Measurements from ENCODE around the gene MOB1A.

MOB1A gene

GRCh38 chr2:74206180-74206688 lies 27.6 kb upstream of the MOB1A start:
- Mint-ChIP-seq H3K27ac (peak overlapping the region; percentile 91), H3K4me1 (ENCODE audit: low read depth) (peaks cover 40% of the 10 kb centered on the region), H3K27me3 (no peaks in the 10 kb centered on the region), H3K4me3 (peak overlapping the region; percentile 57), H3K9me3 (no peaks in the 10 kb centered on the region), H3K36me3 (ENCODE audit: low read depth) (peaks cover 93% of the 10 kb centered on the region)
- intact Hi-C loops (cut with micrococcal nuclease) = no loop called here

- H3K36me3 Mint-ChIP-seq (ENCODE audit: low read depth) = peaks cover 92% of the 10 kb centered on the region
Measured at GRCh38 chr2:74205596-74205995, 26.9 kb upstream of the MOB1A start.

GRCh38 chr2:74205113-74205512 lies 26.4 kb upstream of the MOB1A start:
- intact Hi-C loops (cut with micrococcal nuclease) = no loop called here
- Mint-ChIP-seq H3K36me3 (ENCODE audit: low read depth) (peaks cover 96% of the 10 kb centered on the region), H3K27ac (peak overlapping the region; percentile 91), H3K4me3 (no peak overlapping the region), H3K27me3 (no peaks in the 10 kb centered on the region), H3K4me1 (ENCODE audit: low read depth) (peaks cover 52% of the 10 kb centered on the region), H3K9me3 (no peaks in the 10 kb centered on the region)

More at GRCh38 chr2:74205596-74205995, 26.9 kb upstream of the MOB1A start:
- Mint-ChIP-seq H3K27me3 (no peaks in the 10 kb centered on the region), H3K4me3 (peak overlapping the region; percentile 27), H3K4me1 (ENCODE audit: low read depth) (peaks cover 47% of the 10 kb centered on the region), H3K9me3 (no peaks in the 10 kb centered on the region), H3K27ac (peak overlapping the region; percentile 91)
- intact Hi-C loops (cut with micrococcal nuclease) = no loop called here

GRCh38 chr2:74204436-74204835 lies 25.8 kb upstream of the MOB1A start:
- Mint-ChIP-seq H3K36me3 (ENCODE audit: low read depth) (peaks cover 96% of the 10 kb centered on the region), H3K4me3 (no peak overlapping the region)

GRCh38 chr2:74201596-74201995 lies 22.9 kb upstream of the MOB1A start:
- H3K4me3 Mint-ChIP-seq = peak overlapping the region; percentile 53
- no peaks in the 10 kb centered on the region for H3K27me3 Mint-ChIP-seq
- no peak overlapping the region for H3K27ac Mint-ChIP-seq
- no peaks in the 10 kb centered on the region for H3K9me3 Mint-ChIP-seq
- peaks cover 73% of the 10 kb centered on the region for H3K4me1 Mint-ChIP-seq (ENCODE audit: low read depth)
- intact Hi-C loops (cut with micrococcal nuclease) = loop anchor here (5.0 kb wide), 1 partner anchor 34 kb away; no protein-coding TSS in a partner anchor
- H3K36me3 Mint-ChIP-seq (ENCODE audit: low read depth) = peaks cover 80% of the 10 kb centered on the region

More at GRCh38 chr2:74204436-74204835, 25.8 kb upstream of the MOB1A start:
- Mint-ChIP-seq H3K27me3 (no peaks in the 10 kb centered on the region), H3K4me1 (ENCODE audit: low read depth) (peaks cover 58% of the 10 kb centered on the region), H3K9me3 (no peaks in the 10 kb centered on the region), H3K27ac (peak overlapping the region; percentile 91)
- intact Hi-C loops (cut with micrococcal nuclease) = loop anchor here (5.0 kb wide), 1 partner anchor 37 kb away; no protein-coding TSS in a partner anchor

- Mint-ChIP-seq H3K4me1 (ENCODE audit: low read depth) (peaks cover 69% of the 10 kb centered on the region), H3K27me3 (no peaks in the 10 kb centered on the region), H3K9me3 (no peaks in the 10 kb centered on the region), H3K4me3 (peak overlapping the region; percentile 53), H3K27ac (no peak overlapping the region), H3K36me3 (ENCODE audit: low read depth) (peaks cover 76% of the 10 kb centered on the region)
- intact Hi-C loops (cut with micrococcal nuclease) = loop anchor here (5.0 kb wide), 1 partner anchor 34 kb away; no protein-coding TSS in a partner anchor
Measured at GRCh38 chr2:74201196-74201595, 22.5 kb upstream of the MOB1A start.

- H3K9me3 Mint-ChIP-seq = no peaks in the 10 kb centered on the region
- intact Hi-C loops (cut with micrococcal nuclease) = loop anchor here (5.0 kb wide), 1 partner anchor 33 kb away; no protein-coding TSS in a partner anchor
- H3K27me3 Mint-ChIP-seq = no peaks in the 10 kb centered on the region
- H3K36me3 Mint-ChIP-seq (ENCODE audit: low read depth) = peaks cover 63% of the 10 kb centered on the region
- H3K27ac Mint-ChIP-seq = peak overlapping the region; percentile 92
- peak overlapping the region; percentile 95 for H3K4me3 Mint-ChIP-seq
- H3K4me1 Mint-ChIP-seq (ENCODE audit: low read depth) = peaks cover 56% of the 10 kb centered on the region
Measured at GRCh38 chr2:74199871-74200305, 21.2 kb upstream of the MOB1A start.

- H3K27me3 Mint-ChIP-seq = no peaks in the 10 kb centered on the region
- no peaks in the 10 kb centered on the region for H3K9me3 Mint-ChIP-seq
- H3K27ac Mint-ChIP-seq = peak overlapping the region; percentile 92
- H3K4me1 Mint-ChIP-seq (ENCODE audit: low read depth) = peaks cover 50% of the 10 kb centered on the region
- intact Hi-C loops (cut with micrococcal nuclease) = no loop called here
- H3K4me3 Mint-ChIP-seq = peak overlapping the region; percentile 95
- H3K36me3 Mint-ChIP-seq (ENCODE audit: low read depth) = peaks cover 57% of the 10 kb centered on the region
Measured at GRCh38 chr2:74199275-74199701, 20.6 kb upstream of the MOB1A start.

- Mint-ChIP-seq H3K4me1 (ENCODE audit: low read depth) (peaks cover 44% of the 10 kb centered on the region), H3K4me3 (peak within 1 kb of the TSS; percentile 95), H3K36me3 (ENCODE audit: low read depth) (peaks cover 51% of the 10 kb centered on the region), H3K27me3 (no peaks in the 10 kb centered on the region), H3K9me3 (no peaks in the 10 kb centered on the region), H3K27ac (peak within 1 kb of the TSS; percentile 92)
- intact Hi-C loops (cut with micrococcal nuclease) = loop anchor here (1.0 kb wide), 1 partner anchor 20 kb away; the partner anchor contains the start of gene MOB1A
Measured at GRCh38 chr2:74198461-74199274, 20.0 kb upstream of the MOB1A start, which contains the start of gene MTHFD2. TSS of gene MTHFD2 (plus strand) at chr2:74198615. CDS start at chr2:74198642, 27 bp downstream.

GRCh38 chr2:74198023-74198460 lies 19.4 kb upstream of the MOB1A start:
- no peaks in the 10 kb centered on the region for H3K27me3 Mint-ChIP-seq
- intact Hi-C loops (cut with micrococcal nuclease) = loop anchor here (1.0 kb wide), 1 partner anchor 20 kb away; the partner anchor contains the start of gene MOB1A
- peaks cover 46% of the 10 kb centered on the region for H3K36me3 Mint-ChIP-seq (ENCODE audit: low read depth)
- H3K27ac Mint-ChIP-seq = peak overlapping the region; percentile 92
- peak overlapping the region; percentile 95 for H3K4me3 Mint-ChIP-seq
- H3K9me3 Mint-ChIP-seq = no peaks in the 10 kb centered on the region
- H3K4me1 Mint-ChIP-seq (ENCODE audit: low read depth) = peaks cover 43% of the 10 kb centered on the region

GRCh38 chr2:74197049-74197448 lies 18.4 kb upstream of the MOB1A start:
- no peaks in the 10 kb centered on the region for H3K27me3 Mint-ChIP-seq
- no peak overlapping the region for H3K27ac Mint-ChIP-seq
- H3K4me3 Mint-ChIP-seq = no peak overlapping the region
- peaks cover 37% of the 10 kb centered on the region for H3K36me3 Mint-ChIP-seq (ENCODE audit: low read depth)
- intact Hi-C loops (cut with micrococcal nuclease) = no loop called here
- no peaks in the 10 kb centered on the region for H3K9me3 Mint-ChIP-seq
- H3K4me1 Mint-ChIP-seq (ENCODE audit: low read depth) = peaks cover 43% of the 10 kb centered on the region

- intact Hi-C loops (cut with micrococcal nuclease) = no loop called here
- Mint-ChIP-seq H3K27me3 (no peaks in the 10 kb centered on the region), H3K4me3 (no peak overlapping the region), H3K27ac (no peak overlapping the region), H3K9me3 (no peaks in the 10 kb centered on the region), H3K4me1 (ENCODE audit: low read depth) (peaks cover 27% of the 10 kb centered on the region), H3K36me3 (ENCODE audit: low read depth) (peaks cover 16% of the 10 kb centered on the region)
Measured at GRCh38 chr2:74194799-74195198, 16.1 kb upstream of the MOB1A start.

GRCh38 chr2:74191596-74192380 lies 13.1 kb upstream of the MOB1A start:
- Mint-ChIP-seq H3K36me3 (ENCODE audit: low read depth) (no peaks in the 10 kb centered on the region), H3K27ac (no peak overlapping the region), H3K4me3 (no peak overlapping the region), H3K9me3 (no peaks in the 10 kb centered on the region), H3K27me3 (no peaks in the 10 kb centered on the region), H3K4me1 (ENCODE audit: low read depth) (peaks cover 30% of the 10 kb centered on the region)
- intact Hi-C loops (cut with micrococcal nuclease) = no loop called here

Data from dendritic cell treated with granulocyte-macrophage colony-stimulating factor and Interleukin-4, amounts not matched to agents 40 ng/mL and 50 ng/mL, for 4 days (primary cell).